DND-41 (cell line): ENCODE results near the gene HPS1.

Experiments
- ATAC-seq: fragments of 200-7000 bp; cut with Tn5 transposase; 3 replicates; pipeline ENCODE4 v1.9.1; 2021; ENCODE audit warnings: low read depth; ENCODE audit not compliant: insufficient read depth
- DNase-seq: peaks from one replicate; pipeline ENCODE4 v3.0.0-alpha.2; 2020
- H2AFZ ChIP-seq: 2 replicates; pipeline ENCODE4 v1.6.0; 2012; ENCODE audit warnings: low read depth, low read length
- H3K27ac ChIP-seq: 2 replicates; pipeline ENCODE4 v1.5.1; 2012; ENCODE audit warnings: low read length, inconsistent platforms
- H3K27me3 ChIP-seq: fragments of 200-600 bp; sonication (generic); 2 replicates; pipeline ENCODE4 v1.6.0; 2012; ENCODE audit warnings: low read length, mild to moderate bottlenecking, inconsistent platforms; ENCODE audit not compliant: insufficient read depth, poor library complexity
- H3K36me3 ChIP-seq: 2 replicates; pipeline ENCODE4 v1.5.1; 2012; ENCODE audit warnings: low read length, inconsistent platforms; ENCODE audit not compliant: insufficient read depth
- H3K4me1 ChIP-seq: 2 replicates; pipeline ENCODE4 v1.5.1; 2012; ENCODE audit warnings: mild to moderate bottlenecking, low read length; ENCODE audit not compliant: insufficient read depth
- H3K4me2 ChIP-seq: 2 replicates; pipeline ENCODE4 v1.6.0; 2012; ENCODE audit warnings: mild to moderate bottlenecking, moderate library complexity, low read length, inconsistent platforms; ENCODE audit not compliant: insufficient read depth
- H3K4me3 ChIP-seq, 2 experiments: fragments of 200-600 bp in 1 of 2; shearing (Covaris generic) in 1 of 2; 2 replicates each; pipeline ENCODE4 v1.5.1; 2012 to 2016; ENCODE audit warnings: inconsistent platforms in 2 of 2, low read length in 2 of 2, mild to moderate bottlenecking in 2 of 2, low read depth in 1 of 2, moderate library complexity in 1 of 2
- H3K79me2 ChIP-seq: 2 replicates; pipeline ENCODE4 v1.6.0; 2012; ENCODE audit warnings: low read length, inconsistent platforms; ENCODE audit not compliant: insufficient read depth
- H3K9ac ChIP-seq: 2 replicates; pipeline ENCODE4 v1.6.0; 2012; ENCODE audit warnings: low read depth, mild to moderate bottlenecking, inconsistent platforms, low read length, moderate library complexity
- H3K9me3 ChIP-seq: 2 replicates; pipeline ENCODE4 v1.5.1; 2012; ENCODE audit warnings: low read length, moderate library complexity, mild to moderate bottlenecking, inconsistent platforms; ENCODE audit not compliant: insufficient read depth, severe bottlenecking
- H4K20me1 ChIP-seq: 2 replicates; pipeline ENCODE4 v1.6.0; 2012; ENCODE audit warnings: low read length; ENCODE audit not compliant: insufficient read depth
- EZH2 ChIP-seq: IDR thresholded peaks from 3 replicates; pipeline ENCODE4 v1.6.1; 2012; ENCODE audit warnings: borderline replicate concordance, low read depth, mild to moderate bottlenecking, moderate library complexity, low read length, inconsistent platforms; ENCODE audit not compliant: severe bottlenecking
- TF ChIP-seq, protein P1 (sequence below): IDR thresholded peaks from 2 replicates; pipeline ENCODE4 v1.5.1; 2012; ENCODE audit warnings: borderline replicate concordance, low read length, moderate library complexity, mild to moderate bottlenecking; ENCODE audit not compliant: poor library complexity, severe bottlenecking; ENCODE audit errors: extremely low read depth

The HPS1 gene

DNA sequence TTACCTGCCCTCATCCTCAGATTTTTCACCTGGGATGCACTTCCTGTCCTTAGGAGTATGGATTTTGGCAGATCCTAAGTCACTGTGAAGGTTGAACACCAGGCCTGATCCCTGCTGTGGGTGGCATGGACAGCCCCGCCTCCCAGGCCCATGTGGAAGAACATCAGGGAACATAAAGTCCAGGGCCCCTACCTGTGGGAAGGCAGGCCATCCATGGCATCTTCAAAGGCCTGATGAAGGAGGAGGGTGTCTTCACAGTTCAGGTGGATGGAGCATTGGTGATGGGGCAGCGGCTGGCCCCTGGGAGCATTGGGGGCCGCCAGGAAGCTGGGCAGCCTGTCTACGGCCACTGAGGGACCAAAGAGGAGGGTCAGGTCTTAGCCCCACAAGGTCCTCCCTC lies 56.3 kb downstream of the HPS1 start:
- H3K9ac ChIP-seq, result no peak overlapping the region
- no peaks in the 10 kb centered on the region for H3K79me2 ChIP-seq
- DNase-seq (no peak), ATAC-seq (no peak)
- H3K27ac ChIP-seq, result no peak overlapping the region
- H2AFZ ChIP-seq, result no peak overlapping the region
- no peaks in the 10 kb centered on the region for H3K36me3 ChIP-seq
- no peak overlapping the region for H3K4me2 ChIP-seq
- H3K9me3 ChIP-seq, result no peaks in the 10 kb centered on the region
- no peak for TF ChIP-seq EZH2
- no peak overlapping the region for H3K4me3 ChIP-seq
- no peaks in the 10 kb centered on the region for H3K27me3 ChIP-seq
- H4K20me1 ChIP-seq, result peaks cover 2% of the 10 kb centered on the region
- peaks cover 16% of the 10 kb centered on the region for H3K4me1 ChIP-seq

- H3K4me1 ChIP-seq, result peaks cover 16% of the 10 kb centered on the region
- no peaks in the 10 kb centered on the region for H3K36me3 ChIP-seq
Measured at GRCh38 chr10:98389398-98389797, 57.3 kb downstream of the HPS1 start.

GRCh38 chr10:98388101-98388655 lies 58.6 kb downstream of the HPS1 start:
- TF ChIP-seq, protein P1, sequence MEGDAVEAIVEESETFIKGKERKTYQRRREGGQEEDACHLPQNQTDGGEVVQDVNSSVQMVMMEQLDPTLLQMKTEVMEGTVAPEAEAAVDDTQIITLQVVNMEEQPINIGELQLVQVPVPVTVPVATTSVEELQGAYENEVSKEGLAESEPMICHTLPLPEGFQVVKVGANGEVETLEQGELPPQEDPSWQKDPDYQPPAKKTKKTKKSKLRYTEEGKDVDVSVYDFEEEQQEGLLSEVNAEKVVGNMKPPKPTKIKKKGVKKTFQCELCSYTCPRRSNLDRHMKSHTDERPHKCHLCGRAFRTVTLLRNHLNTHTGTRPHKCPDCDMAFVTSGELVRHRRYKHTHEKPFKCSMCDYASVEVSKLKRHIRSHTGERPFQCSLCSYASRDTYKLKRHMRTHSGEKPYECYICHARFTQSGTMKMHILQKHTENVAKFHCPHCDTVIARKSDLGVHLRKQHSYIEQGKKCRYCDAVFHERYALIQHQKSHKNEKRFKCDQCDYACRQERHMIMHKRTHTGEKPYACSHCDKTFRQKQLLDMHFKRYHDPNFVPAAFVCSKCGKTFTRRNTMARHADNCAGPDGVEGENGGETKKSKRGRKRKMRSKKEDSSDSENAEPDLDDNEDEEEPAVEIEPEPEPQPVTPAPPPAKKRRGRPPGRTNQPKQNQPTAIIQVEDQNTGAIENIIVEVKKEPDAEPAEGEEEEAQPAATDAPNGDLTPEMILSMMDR, result no peak
- no peak for TF ChIP-seq EZH2
- ATAC-seq (no peak), DNase-seq (no peak)
- Histone ChIP-seq H3K9ac (no peak overlapping the region), H3K4me2 (no peak overlapping the region), H3K4me3 (no peak overlapping the region), H3K36me3 (no peaks in the 10 kb centered on the region), H3K79me2 (no peaks in the 10 kb centered on the region), H3K9me3 (no peaks in the 10 kb centered on the region), H3K27me3 (no peaks in the 10 kb centered on the region), H3K27ac (no peak overlapping the region), H3K4me1 (peaks cover 16% of the 10 kb centered on the region), H2AFZ (no peak overlapping the region), H4K20me1 (peaks cover 2% of the 10 kb centered on the region)

More at GRCh38 chr10:98389398-98389797, 57.3 kb downstream of the HPS1 start:
- Histone ChIP-seq H4K20me1 (peaks cover 2% of the 10 kb centered on the region), H3K4me3 (no peak overlapping the region), H3K27me3 (no peaks in the 10 kb centered on the region), H2AFZ (no peak overlapping the region), H3K4me2 (no peak overlapping the region), H3K27ac (no peak overlapping the region), H3K9me3 (no peaks in the 10 kb centered on the region), H3K79me2 (no peaks in the 10 kb centered on the region), H3K9ac (no peak overlapping the region)
- no peak for DNase-seq
- TF ChIP-seq EZH2, result no peak
- TF ChIP-seq, protein P1, result no peak
- no peak for ATAC-seq

- no peak overlapping the region for H3K4me2 ChIP-seq
- H3K79me2 ChIP-seq, result no peaks in the 10 kb centered on the region
- no peak overlapping the region for H2AFZ ChIP-seq
- no peaks in the 10 kb centered on the region for H3K9me3 ChIP-seq
- peaks cover 3% of the 10 kb centered on the region for H3K27me3 ChIP-seq
- H3K27ac ChIP-seq, result no peak overlapping the region
- no peaks in the 10 kb centered on the region; the same call in 1 of the 2 replicates for H4K20me1 ChIP-seq
- H3K4me1 ChIP-seq, result no peaks in the 10 kb centered on the region
- H3K36me3 ChIP-seq, result no peaks in the 10 kb centered on the region
- TF ChIP-seq, protein P1, result no peak
- no peak for TF ChIP-seq EZH2
- no peak overlapping the region for H3K9ac ChIP-seq
- H3K4me3 ChIP-seq, result no peak overlapping the region
- DNase-seq, result no peak
- ATAC-seq, result no peak
Measured at GRCh38 chr10:98384531-98385133, 62.1 kb downstream of the HPS1 start.
